WI38 (cell line): ENCODE results near the gene STK40.

Source experiments
- H3K4me3 ChIP-seq: 2 replicates; pipeline ENCODE4 v1.5.1; 2011; ENCODE audit warnings: low read depth, mild to moderate bottlenecking, control low read depth, low read length
- CTCF ChIP-seq: IDR thresholded peaks from 2 replicates; pipeline ENCODE4 v1.5.1; 2012; ENCODE audit warnings: low read depth, mild to moderate bottlenecking, control low read depth, low read length

STK40 gene

DNA sequence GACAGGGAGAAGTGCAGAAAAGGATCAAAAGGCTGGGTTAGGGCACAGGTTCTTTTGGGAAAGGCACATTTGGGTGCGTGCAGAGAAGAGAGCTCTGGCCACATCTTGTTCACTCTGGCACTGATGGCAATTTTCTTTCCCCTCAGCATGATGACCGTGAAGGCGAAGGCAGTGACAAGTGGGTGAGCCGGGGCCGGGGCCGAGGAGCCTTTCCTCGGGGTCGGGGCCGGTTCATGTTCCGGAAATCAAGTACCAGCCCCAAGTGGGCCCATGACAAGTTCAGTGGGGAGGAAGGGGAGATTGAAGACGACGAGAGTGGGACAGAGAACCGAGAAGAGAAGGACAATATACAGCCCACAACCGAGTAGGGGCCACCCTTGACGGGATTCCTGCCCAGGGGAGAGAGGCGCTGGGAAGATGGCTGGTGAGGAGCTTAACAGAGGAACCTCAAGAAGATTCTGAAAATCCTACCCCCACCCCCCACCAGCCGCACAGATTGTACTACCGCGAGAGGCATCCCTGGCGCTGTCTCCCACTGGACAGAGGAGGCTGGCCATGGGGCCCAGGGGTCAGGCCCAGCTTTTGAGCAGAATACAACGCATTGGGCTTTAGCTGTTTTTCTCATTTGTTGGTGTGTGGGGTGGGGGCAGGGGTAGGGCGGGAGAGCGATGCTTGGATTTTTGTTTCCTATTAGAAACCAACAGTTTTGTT, 81.9 kb downstream of the STK40 start:
- no peak overlapping the region for H3K4me3 ChIP-seq
- no peak for TF ChIP-seq CTCF

GRCh38 chr1:36303244-36303643, 82.5 kb downstream of the STK40 start:
- TF ChIP-seq CTCF = no peak

DNA sequence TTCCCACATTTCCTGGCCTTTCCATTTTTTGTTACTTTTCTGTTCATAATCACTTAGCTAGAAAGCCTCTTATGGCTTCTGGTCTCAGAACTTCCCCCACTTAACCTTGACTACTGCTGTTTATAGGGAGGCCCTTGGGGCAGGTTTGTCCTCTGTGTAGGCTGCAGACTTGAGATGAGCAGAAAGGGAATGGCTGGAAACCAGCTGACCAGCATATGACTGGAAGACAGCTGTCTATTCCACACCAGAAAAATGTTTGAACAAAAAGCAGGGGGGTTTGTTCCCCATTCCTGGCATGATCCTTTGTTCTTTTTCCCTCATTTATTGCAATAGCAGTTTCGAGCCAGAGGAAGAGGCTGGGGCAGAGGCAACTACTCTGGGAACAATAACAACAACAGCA, 84.5 kb downstream of the STK40 start:
- H3K4me3 ChIP-seq = no peak overlapping the region
- TF ChIP-seq CTCF = no peak

More at GRCh38 chr1:36303244-36303643, 82.5 kb downstream of the STK40 start:
- H3K4me3 ChIP-seq = no peak overlapping the region

DNA sequence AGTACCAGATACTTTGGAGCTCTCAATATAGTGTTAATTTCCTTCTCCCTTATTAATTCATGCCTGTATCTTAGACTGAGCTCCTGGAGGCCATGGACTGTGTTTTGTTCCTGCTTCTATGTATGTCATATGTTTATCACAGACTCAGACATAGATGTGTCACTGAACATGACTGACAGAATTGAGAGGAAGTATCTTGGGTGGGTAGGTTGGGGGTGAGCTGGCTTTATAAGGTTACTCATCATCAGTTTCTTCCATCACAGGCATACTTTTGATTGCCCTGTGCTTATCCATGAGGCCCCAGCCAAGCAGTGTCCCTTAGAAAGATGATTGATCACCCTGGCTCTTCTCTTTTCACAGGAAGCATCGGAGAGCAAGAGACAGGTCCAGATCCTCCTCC, 85.2 kb downstream of the STK40 start:
- no peak for TF ChIP-seq CTCF
- no peak overlapping the region for H3K4me3 ChIP-seq

- TF ChIP-seq CTCF = no peak
- H3K4me3 ChIP-seq = no peak overlapping the region
These were observed 87.1 kb downstream of the STK40 start for GRCh38 chr1:36298640-36299039.

GRCh38 chr1:36297062-36297461, 88.7 kb downstream of the STK40 start:
- no peak for TF ChIP-seq CTCF
- no peak overlapping the region for H3K4me3 ChIP-seq

GRCh38 chr1:36295390-36295789, 90.3 kb downstream of the STK40 start:
- no peak for TF ChIP-seq CTCF
- H3K4me3 ChIP-seq = no peak overlapping the region
